IMR-90 (cell line): ENCODE data around the gene XPNPEP2. TPM values are rescaled to one million over a fixed set of nuclear protein-coding genes. Genes with fewer than 3 reads are reported as not detected.

Experiments
- ATAC-seq: fragments of 200-7000 bp; cut with Tn5 transposase; 2 replicates; pipeline ENCODE4 v1.9.1; 2020; ENCODE audit warnings: low read depth, mild to moderate bottlenecking, moderate library complexity
- BruUV-seq: library from RNA; stranded (reverse); fragments of 400-500 nt; replicated peaks from 2 replicates; lab custom pipeline; 2021; lab: Mats Ljungman, UMichigan
- CTCF ChIA-PET: fragments of 300-600 bp; formaldehyde crosslinking; extraction: SDS; loops from one replicate; lab custom pipeline; 2021; ENCODE audit warnings: antibody characterized with exemption; lab: Yijun Ruan, JAX
- POLR2A ChIA-PET: fragments of 300-600 bp; sonication (Branson Sonifier 250); formaldehyde crosslinking; loops from one replicate; lab custom pipeline; 2022; ENCODE audit warnings: antibody characterized with exemption; ENCODE audit not compliant: unreplicated experiment; lab: Charles Lee
- DNase-seq: peaks from one replicate; pipeline ENCODE4 v3.0.0; 2013
- H2AFZ ChIP-seq: replicated peaks from 2 replicates; pipeline ENCODE3; 2013; ENCODE audit warnings: low read length, mild to moderate bottlenecking; ENCODE audit not compliant: poor library complexity
- H2AK5ac ChIP-seq: 2 replicates; pipeline ENCODE4 v1.6.1; 2013; ENCODE audit warnings: low read depth, low read length, inconsistent platforms
- H2AK9ac ChIP-seq: replicated peaks from 2 replicates; pipeline ENCODE3; 2013; ENCODE audit warnings: mild to moderate bottlenecking, low read depth, low read length, moderate library complexity; ENCODE audit not compliant: poor library complexity
- H2BK120ac ChIP-seq: 2 replicates; pipeline ENCODE4 v1.6.1; 2013; ENCODE audit warnings: low read depth, low read length, inconsistent platforms
- H2BK15ac ChIP-seq: 3 replicates; pipeline ENCODE4 v1.6.1; 2013; ENCODE audit warnings: low read depth, low read length, inconsistent platforms
- H2BK20ac ChIP-seq: 2 replicates; pipeline ENCODE4 v1.6.1; 2013; ENCODE audit warnings: low read depth, mild to moderate bottlenecking, inconsistent platforms, low read length, moderate library complexity
- H2BK5ac ChIP-seq: 2 replicates; pipeline ENCODE4 v1.6.1; 2013; ENCODE audit warnings: mild to moderate bottlenecking, low read depth, low read length, inconsistent platforms; ENCODE audit not compliant: poor library complexity, severe bottlenecking
- H3K14ac ChIP-seq: replicated peaks from 2 replicates; pipeline ENCODE4 v1.6.1; 2013; ENCODE audit warnings: low read depth, low read length, inconsistent platforms
- H3K18ac ChIP-seq: 2 replicates; pipeline ENCODE4 v1.6.1; 2013; ENCODE audit warnings: low read depth, low read length, control low read depth
- H3K23ac ChIP-seq: 2 replicates; pipeline ENCODE4 v1.6.1; 2013; ENCODE audit warnings: low read depth, low read length, inconsistent platforms
- H3K27ac ChIP-seq: 2 replicates; pipeline ENCODE4 v1.5.1; 2013; ENCODE audit warnings: mild to moderate bottlenecking, control low read depth, low read length; ENCODE audit not compliant: insufficient read depth
- H3K27me3 ChIP-seq: 2 replicates; pipeline ENCODE4 v1.6.1; 2013; ENCODE audit warnings: low read length; ENCODE audit not compliant: control insufficient read depth, insufficient read depth
- H3K36me3 ChIP-seq: 2 replicates; pipeline ENCODE4 v1.6.1; 2013; ENCODE audit warnings: low read length, mixed read lengths; ENCODE audit not compliant: control insufficient read depth, insufficient read depth
- H3K4ac ChIP-seq: 2 replicates; pipeline ENCODE4 v1.6.1; 2013; ENCODE audit warnings: low read depth, low read length, inconsistent platforms
- H3K4me1 ChIP-seq: 2 replicates; pipeline ENCODE4 v1.6.1; 2013; ENCODE audit warnings: low read length, mixed read lengths; ENCODE audit not compliant: control insufficient read depth, insufficient read depth
- H3K4me2 ChIP-seq: 2 replicates; pipeline ENCODE4 v1.6.1; 2013; ENCODE audit warnings: low read depth, mild to moderate bottlenecking, control low read depth, low read length, moderate library complexity
- H3K4me3 ChIP-seq: 2 replicates; pipeline ENCODE4 v1.5.1; 2013; ENCODE audit warnings: low read depth, mild to moderate bottlenecking, control low read depth, low read length, moderate library complexity; ENCODE audit not compliant: insufficient read depth
- H3K56ac ChIP-seq: 2 replicates; pipeline ENCODE4 v1.6.1; 2013; ENCODE audit warnings: low read length, inconsistent platforms; ENCODE audit not compliant: insufficient read depth; ENCODE audit errors: extremely low read depth
- H3K79me1 ChIP-seq, 2 experiments: 2 replicates each; pipeline ENCODE4 v1.6.1; 2013; ENCODE audit warnings: low read length in 2 of 2, inconsistent platforms in 1 of 2, low read depth in 1 of 2
- H3K9ac ChIP-seq: 2 replicates; pipeline ENCODE4 v1.6.1; 2013; ENCODE audit warnings: low read depth, low read length, control low read depth
- H3K9me1 ChIP-seq: 2 replicates; pipeline ENCODE4 v1.6.1; 2013; ENCODE audit warnings: low read length, inconsistent platforms; ENCODE audit not compliant: insufficient read depth
- H3K9me3 ChIP-seq: 2 replicates; pipeline ENCODE4 v1.6.1; 2013; ENCODE audit warnings: low read length; ENCODE audit not compliant: control insufficient read depth, insufficient read depth
- H4K20me1 ChIP-seq: 2 replicates; pipeline ENCODE4 v1.6.1; 2013; ENCODE audit warnings: low read length, inconsistent platforms; ENCODE audit not compliant: insufficient read depth
- H4K5ac ChIP-seq: 2 replicates; pipeline ENCODE4 v1.6.1; 2013; ENCODE audit warnings: mild to moderate bottlenecking, low read depth, low read length, control low read depth
- H4K8ac ChIP-seq, 2 experiments: 2 replicates each; pipeline ENCODE4 v1.6.1; 2013; ENCODE audit warnings: low read depth in 2 of 2, low read length in 2 of 2, control low read depth in 1 of 2, inconsistent platforms in 1 of 2
- H4K91ac ChIP-seq: 2 replicates; pipeline ENCODE4 v1.6.1; 2013; ENCODE audit warnings: low read depth, low read length, inconsistent platforms; ENCODE audit not compliant: insufficient read depth
- BHLHE40 ChIP-seq: fragments of 150-350 bp; IDR thresholded peaks from 2 replicates; pipeline ENCODE4 v1.6.1; 2016; ENCODE audit warnings: mild to moderate bottlenecking, low read depth, low read length
- CEBPB ChIP-seq: IDR thresholded peaks from 2 replicates; pipeline ENCODE4 v1.6.1; 2012; ENCODE audit warnings: low read depth, low read length, improper control_type of control experiment
- CTCF ChIP-seq: conservative IDR thresholded peaks from 2 replicates; pipeline ENCODE4 v1.5.1; 2012; ENCODE audit warnings: mild to moderate bottlenecking, low read depth, low read length, improper control_type of control experiment
- FOS ChIP-seq: fragments of 150-350 bp; IDR thresholded peaks from 2 replicates; pipeline ENCODE4 v1.6.1; 2016; ENCODE audit warnings: low read depth, low read length
- MAFK ChIP-seq: IDR thresholded peaks from 2 replicates; pipeline ENCODE4 v1.6.1; 2012; ENCODE audit warnings: low read depth, low read length, improper control_type of control experiment
- MAZ ChIP-seq: IDR thresholded peaks from 2 replicates; pipeline ENCODE4 v1.6.1; 2012; ENCODE audit warnings: low read depth, mild to moderate bottlenecking, low read length, improper control_type of control experiment, moderate library complexity, borderline replicate concordance
- MXI1 ChIP-seq: IDR thresholded peaks from 2 replicates; pipeline ENCODE4 v1.6.1; 2012; ENCODE audit warnings: low read depth, mild to moderate bottlenecking, low read length, moderate library complexity, borderline replicate concordance
- NFE2L2 ChIP-seq: fragments of 150-350 bp; IDR thresholded peaks from 2 replicates; pipeline ENCODE4 v1.6.1; 2016; ENCODE audit warnings: low read depth, mild to moderate bottlenecking, low read length
- POLR2A ChIP-seq: IDR thresholded peaks from 2 replicates; pipeline ENCODE4 v1.6.1; 2012; ENCODE audit warnings: mild to moderate bottlenecking, low read depth, low read length
- RAD21 ChIP-seq: IDR thresholded peaks from 2 replicates; pipeline ENCODE4 v1.6.1; 2012; ENCODE audit warnings: low read length, improper control_type of control experiment
- RFX5 ChIP-seq: IDR thresholded peaks from 2 replicates; pipeline ENCODE4 v1.8.0; 2012; ENCODE audit warnings: low read depth, mild to moderate bottlenecking, low read length, moderate library complexity
- SMC3 ChIP-seq: fragments of 150-350 bp; IDR thresholded peaks from 2 replicates; pipeline ENCODE4 v1.6.1; 2016; ENCODE audit warnings: low read depth, mild to moderate bottlenecking, antibody characterized with exemption, low read length, moderate library complexity
- WGBS, 2 experiments: methylation state at CpG; one replicate each; pipeline versions ENCODE4 v1.1.5 to v1.1.7; 2013; ENCODE audit warnings: missing lambda C conversion rate in 2 of 2; ENCODE audit not compliant: insufficient read length in 1 of 2; ENCODE audit errors: extremely low coverage in 2 of 2; 5-methylcytosine and 5-hydroxymethylcytosine counted together
- dilution Hi-C: fragments of 300-500 bp; cut with HindIII; formaldehyde crosslinking; loops from one replicate; pipeline ENCODE4 v1.14.3; 2018; ENCODE audit warnings: low sequenced_read_pairs; ENCODE audit not compliant: unreplicated experiment
- in situ Hi-C: fragments of 300-500 bp; cut with MboI; formaldehyde crosslinking; loops from 3 replicates; pipeline ENCODE4 v1.14.3; 2019; ENCODE audit warnings: low sequenced_read_pairs, inconsistent platforms, mixed read lengths
- intact Hi-C: fragments of 100-400 bp; cut with micrococcal nuclease; formaldehyde crosslinking; loops from 2 replicates; pipeline ENCODE4 v1.10.0; 2022
- polyA plus RNA-seq, 3 experiments: library from polyadenylated mRNA; depleted of rRNA; stranded (reverse); fragments of >200 nt; gene quantifications; 2 replicates each; pipeline ENCODE4 v1.2.3, GENCODE V29; 2012; ENCODE audit warnings: low replicate concordance in 1 of 3
- total RNA-seq: library from RNA; depleted of rRNA; stranded (reverse); fragments of >200 nt; gene quantifications from 2 replicates; pipeline ENCODE4 v1.2.3, GENCODE V29; 2012
- TF ChIP-seq, protein P1 (sequence below): fragments of 150-350 bp; IDR thresholded peaks from 2 replicates; pipeline ENCODE4 v1.6.1; 2017; ENCODE audit warnings: mild to moderate bottlenecking, antibody characterized with exemption, low read length, low read depth

Gene XPNPEP2
- total and polyA plus RNA-seq, 2 of the 4 experiments (the other 2 are of a cell fraction) = under 0.01 to 0.07 TPM

- H4K20me1 ChIP-seq = no peaks in the 10 kb centered on the region
- no peak overlapping the region for H2AK5ac ChIP-seq
- no peaks in the 10 kb centered on the region; the same call in 1 of the 2 replicates for H3K36me3 ChIP-seq
- no peak overlapping the region for H3K4ac ChIP-seq
- BruUV-seq = no TSS peak
- H3K4me3 ChIP-seq = no peak overlapping the region
- no peak overlapping the region for H3K27ac ChIP-seq
- in situ Hi-C loops (no loop called here), intact Hi-C loops (no loop called here), dilution Hi-C loops (no loop called here)
- H3K27me3 ChIP-seq = peaks cover 1% of the 10 kb centered on the region; the same call in 1 of the 2 replicates
- no peak for TF ChIP-seq MXI1
- TF ChIP-seq MAZ = no peak
- TF ChIP-seq RFX5 = no peak
- TF ChIP-seq MAFK = no peak
- no peak for TF ChIP-seq CEBPB
- no peak for TF ChIP-seq SMC3
- no peak for TF ChIP-seq RAD21
- TF ChIP-seq NFE2L2 = no peak
- TF ChIP-seq, protein P1, sequence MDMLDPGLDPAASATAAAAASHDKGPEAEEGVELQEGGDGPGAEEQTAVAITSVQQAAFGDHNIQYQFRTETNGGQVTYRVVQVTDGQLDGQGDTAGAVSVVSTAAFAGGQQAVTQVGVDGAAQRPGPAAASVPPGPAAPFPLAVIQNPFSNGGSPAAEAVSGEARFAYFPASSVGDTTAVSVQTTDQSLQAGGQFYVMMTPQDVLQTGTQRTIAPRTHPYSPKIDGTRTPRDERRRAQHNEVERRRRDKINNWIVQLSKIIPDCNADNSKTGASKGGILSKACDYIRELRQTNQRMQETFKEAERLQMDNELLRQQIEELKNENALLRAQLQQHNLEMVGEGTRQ = no peak
- TF ChIP-seq CTCF = no peak
- TF ChIP-seq BHLHE40 = no peak
- TF ChIP-seq POLR2A = no peak
- TF ChIP-seq FOS = no peak
- H2BK5ac ChIP-seq = no peak overlapping the region
- no peak overlapping the region for H3K14ac ChIP-seq
- no peak overlapping the region for H3K4me2 ChIP-seq
- CTCF ChIA-PET = no interaction called here
- no peak overlapping the region for H2BK120ac ChIP-seq
- POLR2A ChIA-PET = no interaction called here
- H3K4me1 ChIP-seq = no peaks in the 10 kb centered on the region
- no peak overlapping the region for H2AK9ac ChIP-seq
- H3K9me3 ChIP-seq = no peaks in the 10 kb centered on the region
- DNase-seq (no peak), ATAC-seq (no peak)
- no peak overlapping the region for H3K9ac ChIP-seq
- H3K23ac ChIP-seq = no peak overlapping the region
- H2BK20ac ChIP-seq = no peak overlapping the region
- H4K8ac ChIP-seq = no peak overlapping the region
- H3K9me1 ChIP-seq = no peaks in the 10 kb centered on the region
- H3K18ac ChIP-seq = no peak overlapping the region
- WGBS, 2 experiments = no CpG with 5 or more reads among the region's 3 CpGs
- H3K79me1 ChIP-seq = no peaks in the 10 kb centered on the region
- no peak overlapping the region for H3K56ac ChIP-seq
- H4K5ac ChIP-seq = no peak overlapping the region
- no peak overlapping the region for H2BK15ac ChIP-seq
- no peak overlapping the region for H2AFZ ChIP-seq
- no peak overlapping the region for H4K91ac ChIP-seq
Observed at GRCh38 chrX:129798456-129798855, 59.7 kb downstream of the XPNPEP2 start.
